Measurements from ENCODE around the gene DAGLA. TPM values are rescaled to one million over a fixed set of nuclear protein-coding genes. Genes with fewer than 3 reads are reported as not detected.
A peak's percentile ranks its signal among the peaks of the same experiment; 100 is the strongest.

Gene DAGLA
- total and polyA plus RNA-seq, 2 donors from 2014 or later = 1.4 to 3.9 TPM

GRCh38 chr11:61775606-61776554 is 95.7 kb downstream of the DAGLA start:
- TF ChIP-seq CTCF (IDR thresholded peaks at IDR 0.05; ENCODE audit: borderline replicate concordance, extremely low read depth, insufficient read depth) = no peak
- Histone ChIP-seq H3K9me3 (ENCODE audit: control insufficient read depth in 2 of 3, insufficient read depth in 1 of 3, low read length in 3 of 3) (no peaks in the 10 kb centered on the region), H3K4me3 (ENCODE audit: low read length in 3 of 3) (no peak overlapping the region), H3K27ac (ENCODE audit: low read depth in 2 of 2, low read length in 2 of 2) (no peak overlapping the region), H3K27me3 (ENCODE audit: control insufficient read depth, insufficient read depth, low read length) (no peaks in the 10 kb centered on the region), H3K4me1 (ENCODE audit: control insufficient read depth in 2 of 3, insufficient read depth in 2 of 3, low read depth in 1 of 3, low read length in 3 of 3) (peaks cover 0 to 9% (median 0%) of the 10 kb centered on the region in 3 donors), H3K36me3 (ENCODE audit: control insufficient read depth in 2 of 3, insufficient read depth in 3 of 3, low read length in 3 of 3) (no peaks in the 10 kb centered on the region), H3K9ac (ENCODE audit: low read length in 3 of 3) (no peak overlapping the region)
- FAIRE-seq (no peak), DNase-seq (peak in 2 of 5 donors; percentile 75 to 76)
- intact Hi-C loops (cut with DNase I) = no loop called here

- TF ChIP-seq CTCF (IDR thresholded peaks at IDR 0.05; ENCODE audit: borderline replicate concordance, extremely low read depth, insufficient read depth) = peak; percentile 46
- FAIRE-seq (no peak), DNase-seq (peak; percentile 60 to 85 (median 65))
- intact Hi-C loops (cut with DNase I) = no loop called here
- peaks cover 0 to 8% (median 0%) of the 10 kb centered on the region in 3 donors for H3K4me1 ChIP-seq (ENCODE audit: control insufficient read depth in 2 of 3, insufficient read depth in 2 of 3, low read depth in 1 of 3, low read length in 3 of 3)
- H3K36me3 ChIP-seq (ENCODE audit: control insufficient read depth in 2 of 3, insufficient read depth in 3 of 3, low read length in 3 of 3) = no peaks in the 10 kb centered on the region
- H3K27ac ChIP-seq (ENCODE audit: low read depth in 2 of 2, low read length in 2 of 2) = peak overlapping the region; percentile 54 to 60
- H3K4me3 ChIP-seq (ENCODE audit: low read length in 3 of 3) = no peak overlapping the region
- H3K9ac ChIP-seq (ENCODE audit: low read length in 3 of 3) = peak overlapping the region in 1 of 3 donors; percentile 55
- no peaks in the 10 kb centered on the region for H3K9me3 ChIP-seq (ENCODE audit: control insufficient read depth in 2 of 3, insufficient read depth in 1 of 3, low read length in 3 of 3)
- H3K27me3 ChIP-seq (ENCODE audit: control insufficient read depth, insufficient read depth, low read length) = no peaks in the 10 kb centered on the region
These were observed 96.4 kb downstream of the DAGLA start for GRCh38 chr11:61776561-61777075.

GRCh38 chr11:61777234-61778090 is 97.3 kb downstream of the DAGLA start:
- FAIRE-seq (no peak), DNase-seq (peak; percentile 74 to 90 (median 84))
- Histone ChIP-seq H3K9me3 (ENCODE audit: control insufficient read depth in 2 of 3, insufficient read depth in 1 of 3, low read length in 3 of 3) (no peaks in the 10 kb centered on the region), H3K9ac (ENCODE audit: low read length in 3 of 3) (peak overlapping the region in 1 of 3 donors; percentile 55), H3K36me3 (ENCODE audit: control insufficient read depth in 2 of 3, insufficient read depth in 3 of 3, low read length in 3 of 3) (no peaks in the 10 kb centered on the region), H3K27ac (ENCODE audit: low read depth in 2 of 2, low read length in 2 of 2) (peak overlapping the region; percentile 54 to 60), H3K27me3 (ENCODE audit: control insufficient read depth, insufficient read depth, low read length) (no peaks in the 10 kb centered on the region), H3K4me3 (ENCODE audit: low read length in 3 of 3) (peak overlapping the region in 1 of 3 donors; percentile 51), H3K4me1 (ENCODE audit: control insufficient read depth in 2 of 3, insufficient read depth in 2 of 3, low read depth in 1 of 3, low read length in 3 of 3) (peaks cover 0 to 5% (median 0%) of the 10 kb centered on the region in 3 donors)
- TF ChIP-seq CTCF (IDR thresholded peaks at IDR 0.05; ENCODE audit: borderline replicate concordance, extremely low read depth, insufficient read depth) = no peak
- intact Hi-C loops (cut with DNase I) = no loop called here

Measured in kidney (tissue), 14 donors.